AG08396 (cell line): ENCODE data around the gene SENP7.
"Not testable (repeated sequence)": the region's sequence is repeated elsewhere in the genome, so short reads cannot be mapped to it uniquely, and the experiment has no call there.

ENCODE experiments used
- DNase-seq: peaks from one replicate; pipeline ENCODE4 v3.0.0; 2012; ENCODE audit warnings: low spot score, mixed read lengths

SENP7 gene

GRCh38 chr3:101325393-101326134 lies 187.4 kb downstream of the SENP7 start:
- no peak for DNase-seq

DNA sequence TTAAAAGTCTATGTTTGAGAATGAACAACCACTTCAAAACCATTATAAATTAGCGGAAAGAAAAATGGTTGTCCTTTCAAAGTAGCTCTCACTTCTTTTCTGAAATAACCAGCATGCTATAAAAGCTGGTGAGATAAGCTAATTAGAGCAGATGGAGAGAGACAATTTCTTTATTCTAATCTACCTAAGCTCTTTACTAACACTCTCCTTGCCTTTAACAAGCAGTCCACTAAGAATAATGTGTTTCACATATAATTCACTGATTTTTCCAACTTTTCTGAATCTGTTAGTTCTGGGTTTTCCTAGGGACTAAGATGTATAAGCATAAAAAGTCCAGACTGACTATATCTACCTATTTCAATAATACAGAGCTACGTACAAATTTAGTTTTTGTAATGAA lies 192.5 kb downstream of the SENP7 start, which contains the start of gene IMPG2:
IMPG2 (minus strand) TSS at position 101 of the 400 bp plus-strand sequence. CDS start 203 bp downstream, outside the sequence.
- DNase-seq: no peak

DNA sequence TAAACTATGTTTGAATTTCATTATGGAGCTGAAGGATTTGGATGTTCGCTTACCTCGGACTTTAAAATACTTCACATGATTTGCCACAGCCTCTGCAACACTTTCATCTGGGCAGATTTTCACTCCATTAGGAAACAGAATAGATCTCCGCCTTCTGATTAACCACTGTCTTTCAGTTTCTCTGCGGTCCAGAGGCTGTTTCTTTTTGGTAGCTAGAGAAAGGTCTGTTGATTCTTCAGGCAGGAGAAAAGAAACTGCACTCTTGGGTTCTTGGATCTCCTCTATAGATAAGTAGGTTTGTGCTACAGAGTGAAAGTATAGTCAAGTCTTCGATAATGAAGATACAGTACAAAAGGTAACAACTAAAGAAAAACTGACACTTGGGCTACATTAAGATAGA lies 193.5 kb downstream of the SENP7 start:
- no peak for DNase-seq

- no peak for DNase-seq
Measured at GRCh38 chr3:101312545-101312944, 200.5 kb downstream of the SENP7 start.

GRCh38 chr3:101311676-101312075 lies 201.3 kb downstream of the SENP7 start:
- DNase-seq: no peak

GRCh38 chr3:101310978-101311375 lies 202.0 kb downstream of the SENP7 start:
- no peak for DNase-seq

DNA sequence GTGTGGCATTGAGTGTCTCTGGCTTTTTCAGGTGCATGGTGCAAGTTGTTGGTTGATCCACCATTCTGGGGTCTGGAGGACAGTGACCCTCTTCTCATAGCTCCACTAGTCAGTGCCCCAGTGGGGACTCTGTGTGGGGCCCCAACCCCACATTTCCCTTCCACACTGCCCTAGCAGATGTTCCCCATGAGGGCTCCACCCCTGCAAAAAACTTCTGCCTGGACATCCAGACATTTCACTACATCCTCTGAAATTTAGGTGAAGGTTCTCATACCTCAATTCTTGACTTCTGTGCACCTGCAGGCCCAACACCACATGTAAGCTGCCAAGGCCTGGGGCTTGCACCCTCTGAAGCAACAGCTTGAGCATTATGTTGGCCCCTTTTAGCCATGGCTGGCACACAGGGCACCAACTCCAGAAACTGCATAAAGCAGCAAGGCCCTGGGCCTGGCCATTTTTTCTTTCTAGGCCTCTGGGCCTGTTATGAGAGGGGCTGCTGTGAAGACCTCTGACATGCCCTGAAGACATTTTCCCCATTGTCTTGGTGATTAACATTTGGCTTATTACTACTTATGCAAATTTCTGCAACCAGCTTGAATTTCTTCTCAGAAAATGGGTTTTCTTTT lies 204.8 kb downstream of the SENP7 start:
- DNase-seq: not testable (repeated sequence)

DNA sequence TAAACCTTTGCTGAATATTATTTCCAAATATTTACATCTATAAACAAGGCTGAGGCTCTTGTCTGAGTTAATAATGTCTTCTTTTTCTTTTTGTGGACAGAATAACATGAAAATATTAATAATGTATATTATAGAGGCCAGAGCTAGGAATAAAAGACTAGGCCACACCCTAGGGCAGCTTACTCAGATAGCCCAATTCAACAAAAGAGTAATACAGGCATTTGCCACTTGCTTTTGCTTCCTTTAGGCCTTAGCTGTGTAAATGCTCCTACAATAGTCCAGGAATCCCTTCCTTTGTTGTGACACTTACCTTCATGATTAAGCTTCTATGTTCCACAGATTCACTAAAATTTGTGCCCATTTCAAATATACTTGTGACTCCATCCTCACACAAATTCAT lies 209.2 kb downstream of the SENP7 start:
- no peak for DNase-seq

DNA sequence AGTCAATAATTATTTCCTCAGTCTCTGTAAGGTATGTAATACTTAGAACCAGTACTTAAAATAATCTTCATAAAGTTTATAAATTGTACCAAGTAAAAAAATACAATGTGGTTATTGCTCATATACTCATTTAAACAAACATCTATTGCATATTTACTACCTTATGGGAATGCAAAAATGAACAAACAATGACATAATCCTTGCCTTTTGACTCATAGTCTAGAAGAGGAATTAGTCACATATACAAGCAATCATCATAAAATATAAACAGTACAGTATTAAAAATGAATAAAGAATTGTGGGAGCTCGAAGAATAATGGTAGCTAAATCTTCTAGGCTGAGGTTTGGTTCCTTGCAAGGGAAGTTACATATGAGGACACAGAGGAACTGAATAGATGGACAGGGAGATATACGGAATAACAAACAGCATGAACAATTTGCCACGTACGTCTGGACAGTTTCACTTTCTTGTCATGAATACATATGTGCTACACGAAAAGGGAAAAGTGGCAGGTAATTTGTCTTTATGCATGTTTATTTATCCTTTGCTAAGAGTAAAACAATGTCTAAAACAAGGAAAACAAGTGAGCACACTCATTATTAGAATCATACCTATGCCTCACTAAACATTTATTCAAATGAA lies 209.8 kb downstream of the SENP7 start:
- peak; percentile 20 for DNase-seq

GRCh38 chr3:101300073-101300472 lies 212.9 kb downstream of the SENP7 start:
- no peak for DNase-seq

GRCh38 chr3:101292027-101292426 lies 221.0 kb downstream of the SENP7 start:
- peak; percentile 24 for DNase-seq

DNA sequence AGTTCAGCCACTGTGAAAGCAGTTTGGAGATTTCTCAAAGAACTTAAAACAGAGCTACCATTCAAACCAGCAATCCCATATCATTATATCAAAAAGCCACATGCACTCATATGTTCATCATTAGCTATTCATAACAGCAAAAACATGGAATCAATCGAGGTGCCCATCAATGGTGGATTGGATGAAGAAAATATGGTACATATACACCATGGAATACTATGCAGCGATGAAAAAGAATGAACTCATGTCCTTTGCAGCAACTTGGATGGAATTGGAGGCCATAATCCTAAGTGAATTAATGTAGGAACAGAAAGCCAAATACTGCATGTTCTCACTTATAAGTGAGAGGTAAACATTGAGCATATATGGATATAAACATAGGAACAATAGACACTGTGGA lies 224.7 kb downstream of the SENP7 start:
- DNase-seq: no peak

DNA sequence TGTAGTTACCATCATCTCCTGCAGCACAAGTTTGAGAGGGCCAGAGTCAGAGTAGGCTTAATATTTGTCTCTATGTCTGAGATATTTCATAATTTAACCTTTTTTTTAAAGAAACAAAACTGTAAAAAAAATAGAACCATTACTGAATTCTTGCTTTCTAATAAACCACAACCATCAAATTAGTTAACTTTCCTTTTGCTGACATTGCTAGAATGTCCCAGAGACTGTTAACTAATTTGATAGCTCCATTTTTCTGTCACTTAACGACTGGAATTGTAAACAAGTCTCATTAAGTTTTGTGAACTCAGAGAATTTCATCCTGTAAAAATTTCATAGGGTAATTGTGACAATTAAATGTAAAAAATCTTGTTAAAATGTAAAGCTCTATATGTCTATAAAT lies 228.3 kb downstream of the SENP7 start:
- no peak for DNase-seq

GRCh38 chr3:101281521-101282030 lies 231.4 kb downstream of the SENP7 start:
- DNase-seq: no peak

- DNase-seq: no peak
Measured at GRCh38 chr3:101279765-101280385, 233.1 kb downstream of the SENP7 start.

- DNase-seq: peak; percentile 11
Measured at GRCh38 chr3:101279162-101279561, 233.8 kb downstream of the SENP7 start.

GRCh38 chr3:101278727-101279126 lies 234.3 kb downstream of the SENP7 start:
- DNase-seq: no peak
